GM21423 (cell line): ENCODE measurements around the gene ILK.

Experiments used
- ATAC-seq: cut with Tn5 transposase; IDR thresholded peaks from one replicate; pipeline ENCODE4 v1.9.1; 2021; ENCODE audit warnings: mild to moderate bottlenecking, moderate library complexity; ENCODE audit not compliant: unreplicated experiment

The ILK gene

GRCh38 chr11:6604790-6605189, 1.2 kb downstream of the ILK start:
- no peak for ATAC-seq

GRCh38 chr11:6606471-6607189, 3.1 kb downstream of the ILK start:
- ATAC-seq = peak; percentile 54

GRCh38 chr11:6607190-6607795, 3.7 kb downstream of the ILK start:
- ATAC-seq = no peak

GRCh38 chr11:6608011-6608410, 4.4 kb downstream of the ILK start:
- no peak for ATAC-seq

- no peak for ATAC-seq
These were observed 5.3 kb downstream of the ILK start for GRCh38 chr11:6608726-6609501.

GRCh38 chr11:6609502-6610015, 6.0 kb downstream of the ILK start:
- no peak for ATAC-seq

- no peak for ATAC-seq
These were observed 7.0 kb downstream of the ILK start for GRCh38 chr11:6610591-6610990.

GRCh38 chr11:6611092-6611962, 7.8 kb downstream of the ILK start:
- ATAC-seq = no peak

- ATAC-seq = peak; percentile 12
These were observed 8.3 kb downstream of the ILK start for GRCh38 chr11:6611963-6612212.

GRCh38 chr11:6612213-6613041, 8.9 kb downstream of the ILK start, which contains the start of gene TAF10:
TSS of gene TAF10 (minus strand) at chr11:6612216. CDS start at chr11:6612189, 27 bp downstream.
- peak; percentile 90 for ATAC-seq

- no peak for ATAC-seq
These were observed 9.9 kb downstream of the ILK start for GRCh38 chr11:6613496-6613895.

GRCh38 chr11:6614446-6614845, 10.9 kb downstream of the ILK start:
- ATAC-seq = no peak

- ATAC-seq = no peak
These were observed 11.5 kb downstream of the ILK start for GRCh38 chr11:6615046-6615445.

GRCh38 chr11:6615882-6616585, 12.5 kb downstream of the ILK start:
- ATAC-seq = no peak

GRCh38 chr11:6616596-6617250, 13.1 kb downstream of the ILK start:
- no peak for ATAC-seq

- no peak for ATAC-seq
These were observed 13.8 kb downstream of the ILK start for GRCh38 chr11:6617315-6617781.

- no peak for ATAC-seq
These were observed 14.8 kb downstream of the ILK start for GRCh38 chr11:6618117-6619003.
